Caki2 (cell line): ENCODE measurements around the gene ATP5PF. TPM values are rescaled to one million over a fixed set of nuclear protein-coding genes. Genes with fewer than 3 reads are reported as not detected.

Experiments used
- total RNA-seq: library from RNA; depleted of rRNA; stranded (reverse); fragments of >200 nt; shearing (Covaris generic); gene quantifications from 2 replicates; pipeline ENCODE4 v1.2.3, GENCODE V29; 2014; ENCODE audit warnings: low replicate concordance; rRNA removed

The ATP5PF gene
- total RNA-seq, 1 experiment from 2014 or later, result 91.3 TPM

Other genes with a start within 250 kb of the ATP5PF start
- 52.5 and 81.7 TPM in 2 replicates for gene MRPL39, start 127.4 kb downstream of the ATP5PF start, total RNA-seq
- gene JAM2, start 95.6 kb downstream of the ATP5PF start, total RNA-seq, result not detected in 2 replicates
- 16.2 and 26.4 TPM in 2 replicates for gene GABPA, start 68 bp upstream of the ATP5PF start, total RNA-seq